ENCODE measurements around the gene ITGB5. TPM values are rescaled to one million over a fixed set of nuclear protein-coding genes. Genes with fewer than 3 reads are reported as not detected.

Gene ITGB5
- total RNA-seq, 1 donor from 2014 or later, result 46.0 TPM

GRCh38 chr3:124890573-124891190, 3.5 kb upstream of the ITGB5 start:
- Mint-ChIP-seq H3K4me3 (peak overlapping the region; percentile 44), H3K27me3 (peaks cover 17% of the 10 kb centered on the region), H3K9me3 (no peaks in the 10 kb centered on the region), H3K4me1 (ENCODE audit: unreplicated experiment) (peaks cover 13% of the 10 kb centered on the region), H3K36me3 (no peaks in the 10 kb centered on the region), H3K27ac (peak overlapping the region; percentile 64)
- TF ChIP-seq, protein P1, sequence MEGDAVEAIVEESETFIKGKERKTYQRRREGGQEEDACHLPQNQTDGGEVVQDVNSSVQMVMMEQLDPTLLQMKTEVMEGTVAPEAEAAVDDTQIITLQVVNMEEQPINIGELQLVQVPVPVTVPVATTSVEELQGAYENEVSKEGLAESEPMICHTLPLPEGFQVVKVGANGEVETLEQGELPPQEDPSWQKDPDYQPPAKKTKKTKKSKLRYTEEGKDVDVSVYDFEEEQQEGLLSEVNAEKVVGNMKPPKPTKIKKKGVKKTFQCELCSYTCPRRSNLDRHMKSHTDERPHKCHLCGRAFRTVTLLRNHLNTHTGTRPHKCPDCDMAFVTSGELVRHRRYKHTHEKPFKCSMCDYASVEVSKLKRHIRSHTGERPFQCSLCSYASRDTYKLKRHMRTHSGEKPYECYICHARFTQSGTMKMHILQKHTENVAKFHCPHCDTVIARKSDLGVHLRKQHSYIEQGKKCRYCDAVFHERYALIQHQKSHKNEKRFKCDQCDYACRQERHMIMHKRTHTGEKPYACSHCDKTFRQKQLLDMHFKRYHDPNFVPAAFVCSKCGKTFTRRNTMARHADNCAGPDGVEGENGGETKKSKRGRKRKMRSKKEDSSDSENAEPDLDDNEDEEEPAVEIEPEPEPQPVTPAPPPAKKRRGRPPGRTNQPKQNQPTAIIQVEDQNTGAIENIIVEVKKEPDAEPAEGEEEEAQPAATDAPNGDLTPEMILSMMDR (conservative IDR thresholded peaks at IDR 0.05), result no peak
- DNase-seq (ENCODE audit: extremely low spot score, unreplicated experiment), result no peak

DNA sequence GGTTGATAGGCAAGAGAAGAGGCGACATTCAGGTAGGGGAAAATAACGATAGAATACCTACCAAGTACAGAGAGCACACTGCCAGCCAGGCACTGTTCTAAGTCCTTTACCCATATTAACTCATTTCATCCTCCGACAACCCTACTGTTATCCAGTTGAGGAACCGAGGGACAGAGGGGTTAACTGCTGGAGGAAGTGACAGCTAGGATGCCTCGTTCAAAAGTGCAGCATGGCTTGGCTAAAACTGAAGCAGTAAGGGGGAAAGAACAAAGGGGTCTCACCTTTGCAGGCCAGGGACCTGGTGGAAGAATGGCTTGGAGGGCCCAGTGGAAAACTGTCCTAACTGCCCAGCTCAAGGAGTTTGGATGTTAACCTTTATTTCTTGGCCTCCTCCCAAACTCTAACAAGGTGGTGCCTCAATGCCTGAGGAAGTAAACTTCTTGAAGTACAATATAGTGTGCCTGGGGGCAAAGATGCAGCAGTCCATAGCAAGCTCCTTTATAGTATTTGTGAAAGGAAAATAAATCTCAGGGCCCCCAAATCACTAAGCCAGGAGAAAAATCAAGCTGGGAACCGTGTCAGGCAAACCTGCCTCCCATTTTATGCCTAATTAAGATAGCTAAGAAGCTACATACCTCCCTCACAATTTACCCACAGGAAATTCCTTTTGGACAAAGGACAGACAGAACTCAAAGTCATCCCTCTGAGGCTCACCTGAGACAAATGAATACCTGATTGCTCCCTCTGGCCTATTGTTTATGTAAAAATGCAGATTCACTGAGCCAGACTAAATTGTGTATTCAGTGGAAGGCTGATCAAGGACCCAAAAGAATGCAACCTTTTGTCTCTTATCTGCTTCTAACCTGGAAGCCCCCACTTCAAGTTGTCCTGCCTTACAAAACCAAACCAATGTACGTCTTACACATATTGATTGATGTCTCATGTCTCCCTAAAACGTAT, 1.6 kb upstream of the ITGB5 start:
- H3K27ac Mint-ChIP-seq, result peak overlapping the region; percentile 55
- no peak for DNase-seq (ENCODE audit: extremely low spot score, unreplicated experiment)
- peaks cover 19% of the 10 kb centered on the region for H3K4me1 Mint-ChIP-seq (ENCODE audit: unreplicated experiment)
- peak overlapping the region; percentile 82 for H3K4me3 Mint-ChIP-seq
- no peaks in the 10 kb centered on the region for H3K36me3 Mint-ChIP-seq
- H3K27me3 Mint-ChIP-seq, result peaks cover 18% of the 10 kb centered on the region
- no peaks in the 10 kb centered on the region for H3K9me3 Mint-ChIP-seq
- TF ChIP-seq, protein P1 (conservative IDR thresholded peaks at IDR 0.05), result no peak

GRCh38 chr3:124887932-124888298, 750 bp upstream of the ITGB5 start:
- Mint-ChIP-seq H3K27ac (peak overlapping the region; percentile 55), H3K4me1 (ENCODE audit: unreplicated experiment) (peaks cover 26% of the 10 kb centered on the region), H3K36me3 (peaks cover 3% of the 10 kb centered on the region), H3K9me3 (no peaks in the 10 kb centered on the region), H3K4me3 (peak overlapping the region; percentile 82), H3K27me3 (peaks cover 18% of the 10 kb centered on the region)
- no peak for DNase-seq (ENCODE audit: extremely low spot score, unreplicated experiment)
- TF ChIP-seq, protein P1 (conservative IDR thresholded peaks at IDR 0.05), result no peak

DNA sequence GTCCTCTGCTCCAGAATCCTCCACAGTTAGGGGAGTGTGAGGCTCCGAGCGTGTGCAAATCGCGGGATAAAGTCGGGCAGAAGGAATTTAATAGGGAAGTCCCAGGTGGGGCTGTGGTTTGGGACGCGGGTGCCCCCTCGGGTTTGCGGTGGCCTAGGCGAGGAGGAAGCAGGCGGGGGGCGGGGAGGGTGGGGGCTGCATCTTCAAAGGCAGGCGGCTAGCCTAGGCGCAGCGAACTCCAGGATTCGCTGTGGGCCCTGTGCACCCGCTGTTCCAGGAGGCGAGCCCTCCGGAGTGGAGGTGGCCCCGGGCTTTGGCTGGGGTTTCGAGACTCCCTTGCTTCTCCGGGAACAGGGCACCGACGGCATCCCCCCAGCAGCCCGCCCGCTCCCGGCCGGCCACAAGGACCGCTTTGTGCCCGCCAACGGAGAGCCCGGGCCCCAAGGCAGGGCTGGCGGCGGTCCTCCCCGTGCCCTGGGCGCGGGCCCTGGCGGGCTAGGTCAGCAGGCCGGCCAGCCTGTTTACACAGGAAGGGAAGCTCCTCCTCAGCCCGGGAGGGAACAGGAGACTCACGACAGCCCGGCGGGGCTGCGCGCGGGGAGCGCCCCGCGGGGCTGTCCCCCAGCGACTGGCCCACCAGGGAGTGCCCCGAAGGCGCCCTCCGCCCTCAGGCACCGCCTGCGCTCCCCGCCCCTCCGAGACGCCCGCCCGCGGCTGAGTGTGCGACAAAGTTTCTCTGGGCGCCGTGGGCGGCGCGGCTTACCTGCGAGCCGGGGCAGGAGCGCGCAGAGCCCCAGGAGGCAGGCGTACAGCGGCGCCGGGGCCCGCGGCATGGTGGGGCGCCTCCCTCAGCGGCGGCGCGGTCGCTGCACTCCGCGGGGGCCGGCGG, 753 bp downstream of the ITGB5 start:
- H3K4me3 Mint-ChIP-seq, result peak overlapping the region; percentile 85
- peaks cover 9% of the 10 kb centered on the region for H3K36me3 Mint-ChIP-seq
- DNase-seq (ENCODE audit: extremely low spot score, unreplicated experiment), result peak; percentile 75
- H3K4me1 Mint-ChIP-seq (ENCODE audit: unreplicated experiment), result peaks cover 37% of the 10 kb centered on the region
- H3K9me3 Mint-ChIP-seq, result no peaks in the 10 kb centered on the region
- peaks cover 18% of the 10 kb centered on the region for H3K27me3 Mint-ChIP-seq
- TF ChIP-seq, protein P1 (conservative IDR thresholded peaks at IDR 0.05), result peak; percentile 31
- H3K27ac Mint-ChIP-seq, result peak overlapping the region; percentile 71

GRCh38 chr3:124885466-124886167, 1.5 kb downstream of the ITGB5 start:
- Mint-ChIP-seq H3K4me3 (peak overlapping the region; percentile 85), H3K36me3 (peaks cover 9% of the 10 kb centered on the region), H3K4me1 (ENCODE audit: unreplicated experiment) (peaks cover 37% of the 10 kb centered on the region), H3K27ac (peak overlapping the region; percentile 71), H3K27me3 (peaks cover 16% of the 10 kb centered on the region), H3K9me3 (no peaks in the 10 kb centered on the region)
- no peak for DNase-seq (ENCODE audit: extremely low spot score, unreplicated experiment)
- TF ChIP-seq, protein P1 (conservative IDR thresholded peaks at IDR 0.05), result no peak
